K562 (cell line): ENCODE measurements around the gene MED19. TPM values are rescaled to one million over a fixed set of nuclear protein-coding genes. Genes with fewer than 3 reads are reported as not detected.

Experiments
- ARHGAP35 ChIP-seq: fragments of 450-650 bp; IDR thresholded peaks from 2 replicates; pipeline ENCODE4 v1.6.1; 2018; ENCODE audit not compliant: partially characterized antibody
- CREB1 ChIP-seq, 2 experiments: sonication (generic) in 1 of 2; formaldehyde crosslinking in 1 of 2; IDR thresholded peaks; 2 replicates each; pipeline versions ENCODE4 v1.6.1 to v1.8.0; 2012 to 2022; ENCODE audit warnings: inconsistent platforms in 1 of 2, mild to moderate bottlenecking in 1 of 2, missing genetic modification reagents in 1 of 2, moderate library complexity in 1 of 2
- HBP1 ChIP-seq: fragments of 450-650 bp; formaldehyde crosslinking; IDR thresholded peaks from 2 replicates; pipeline ENCODE4 v1.4.0; 2022; ENCODE audit warnings: missing genetic modification characterization
- HDAC1 ChIP-seq, 2 experiments: fragments of 450-650 bp; IDR thresholded peaks; 2 replicates each; pipeline ENCODE4 v1.6.1; 2016 to 2017; ENCODE audit warnings: inconsistent platforms in 1 of 2, mild to moderate bottlenecking in 1 of 2, moderate library complexity in 1 of 2
- ID3 ChIP-seq, 2 experiments: fragments of 250-450 bp in 1 of 2; fragments of 450-650 bp in 1 of 2; sonication (Bioruptor Pico) in 1 of 2; IDR thresholded peaks; 2 replicates each; pipeline versions ENCODE4 v1.6.1 to v1.8.0; 2016 to 2021; ENCODE audit warnings: mild to moderate bottlenecking in 2 of 2, moderate library complexity in 2 of 2, missing compliant biosample characterization in 1 of 2, missing genetic modification characterization in 1 of 2
- JUN ChIP-seq, 2 experiments: sonication (generic) in 1 of 2; formaldehyde crosslinking in 1 of 2; IDR thresholded peaks; 2 replicates each; pipeline versions ENCODE4 v1.6.1 to v1.8.0; 2012 to 2022; ENCODE audit warnings: borderline replicate concordance in 2 of 2, mild to moderate bottlenecking in 2 of 2, improper control_type of control experiment in 1 of 2, low read depth in 1 of 2, low read length in 1 of 2, missing genetic modification reagents in 1 of 2
- L3MBTL2 ChIP-seq: fragments of 450-650 bp; IDR thresholded peaks from 2 replicates; pipeline ENCODE4 v1.6.1; 2016; ENCODE audit warnings: mild to moderate bottlenecking, moderate library complexity
- NFXL1 ChIP-seq: fragments of 450-650 bp; formaldehyde crosslinking; IDR thresholded peaks from 2 replicates; pipeline ENCODE4 v1.4.0; 2021; ENCODE audit warnings: mild to moderate bottlenecking
- REST ChIP-seq, 2 experiments: fragments of 450-650 bp; formaldehyde crosslinking in 1 of 2; IDR thresholded peaks; 2 replicates each; pipeline versions ENCODE4 v1.4.0 to v1.6.1; 2014 to 2020; ENCODE audit warnings: mild to moderate bottlenecking in 2 of 2, borderline replicate concordance in 1 of 2, low read depth in 1 of 2
- SMARCA5 ChIP-seq: fragments of 450-650 bp; IDR thresholded peaks from 2 replicates; pipeline ENCODE4 v1.6.1; 2016
- TAF1 ChIP-seq: IDR thresholded peaks from 2 replicates; pipeline ENCODE4 v1.6.1; 2011; ENCODE audit warnings: mild to moderate bottlenecking, low read length, moderate library complexity; ENCODE audit not compliant: insufficient read depth, control insufficient read depth, severe bottlenecking; ENCODE audit errors: extremely low read depth
- ZBTB1 ChIP-seq: sonication (generic); formaldehyde crosslinking; IDR thresholded peaks from 2 replicates; pipeline ENCODE4 v1.8.1; 2023; ENCODE audit warnings: missing genetic modification reagents, low read depth, mild to moderate bottlenecking, borderline replicate concordance
- ZEB2 ChIP-seq: fragments of 450-650 bp; IDR thresholded peaks from 2 replicates; pipeline ENCODE4 v1.6.1; 2016
- ZNF121 ChIP-seq: sonication (generic); formaldehyde crosslinking; conservative IDR thresholded peaks from 2 replicates; pipeline ENCODE4 v1.8.0; 2022; ENCODE audit warnings: missing genetic modification reagents
- ZNF551 ChIP-seq: fragments of 250-450 bp; sonication (Bioruptor Pico); IDR thresholded peaks from 2 replicates; pipeline ENCODE4 v1.5.0; 2021; ENCODE audit warnings: mild to moderate bottlenecking, moderate library complexity
- ZNF583 ChIP-seq: fragments of 250-450 bp; sonication (Bioruptor Pico); IDR thresholded peaks from 2 replicates; pipeline ENCODE4 v1.4.0; 2020
- polyA plus RNA-seq, 8 experiments: library from polyadenylated mRNA; depleted of rRNA in 4 of 8; stranded (reverse) in 5 of 8; unstranded in 3 of 8; fragments of >200 nt; fragmentation: Nextera tagmentation in 2 of 8; fragmentation: Illumina TruSeq in 1 of 8; extraction: Ambion mirVana in 2 of 8; extraction: Trizol in 1 of 8; gene quantifications; 2 replicates each; pipeline versions ENCODE4 v1.2.1 to v1.2.3, GENCODE V29; 2011 to 2014; ENCODE audit warnings: inconsistent platforms in 1 of 8, missing spikeins in 1 of 8
- total RNA-seq, 7 experiments: library from RNA; depleted of rRNA in 6 of 7; stranded (reverse); fragments of >200 nt in 6 of 7; fragmentation: Illumina TruSeq in 2 of 7; extraction: Trizol in 2 of 7; gene quantifications; 2 replicates each; pipeline versions ENCODE4 v1.2.1 to v1.2.3, GENCODE V29; 2011 to 2021; ENCODE audit warnings: low replicate concordance in 1 of 7

Gene MED19
- total and polyA plus RNA-seq, 9 of the 15 experiments (the other 6 are each of a cell fraction or from before 2014, with no cell fraction given) = 7.3 to 23.5 (median 15.0) TPM

- TF ChIP-seq REST (IDR thresholded peaks at IDR 0.05; ENCODE audit: borderline replicate concordance) (peak; percentile 49), REST (CRISPR knock-in tag; IDR thresholded peaks at IDR 0.05; ENCODE audit: low read depth) (peak; percentile 42; the same call in 1 of the 2 replicates), NFXL1 (no peak), HDAC1 (IDR thresholded peaks at IDR 0.05) (peak in 1 of 2 experiments; percentile 71; a peak in 1 of 4 replicates), JUN (IDR thresholded peaks at IDR 0.05; ENCODE audit: borderline replicate concordance, low read depth, low read length) (no peak), JUN (CRISPR knock-in tag; IDR thresholded peaks at IDR 0.05; ENCODE audit: borderline replicate concordance) (0 out of 2 replicates have a peak, but pooled peaks have one; percentile 17), TAF1 (peak; percentile 88), ZNF551 (CRISPR knock-in tag) (no peak), ZEB2 (no peak), ZNF583 (CRISPR knock-in tag) (no peak), HBP1 (CRISPR knock-in tag) (0 out of 2 replicates have a peak, but pooled peaks have one; percentile 17), ARHGAP35 (no peak), ZNF121 (CRISPR knock-in tag) (no peak), CREB1 (IDR thresholded peaks at IDR 0.05) (peak; percentile 61), CREB1 (CRISPR knock-in tag; IDR thresholded peaks at IDR 0.05) (peak; percentile 86), L3MBTL2 (peak; percentile 94), ZBTB1 (CRISPR knock-in tag) (peak; percentile 87), ID3 (CRISPR knock-in tag; IDR thresholded peaks at IDR 0.05) (no peak), ID3 (tag; IDR thresholded peaks at IDR 0.05) (peak; percentile 57), SMARCA5 (no peak)
Measured at GRCh38 chr11:57667736-57668433, 44.1 kb downstream of the MED19 start, which contains the start of gene ZDHHC5 (continued).
